Pancreas (tissue), 10 donors: ENCODE data around the gene PGF. TPM values are rescaled to one million over a fixed set of nuclear protein-coding genes. Genes with fewer than 3 reads are reported as not detected.

Experiments
- ATAC-seq, 4 donors: fragments of 200-7000 bp; cut with Tn5 transposase; one replicate each; pipeline versions ENCODE4 v1.8.0 to v1.9.1; 2020; ENCODE audit warnings: mild to moderate bottlenecking in 4 of 4, moderate library complexity in 4 of 4
- DNase-seq, 6 donors: peaks; one replicate each; pipeline ENCODE4 v3.0.0-alpha.2; 2020
- FAIRE-seq: peaks from 2 replicates; lab custom pipeline; 2012; peaks lifted over from hg19 to GRCh38; lab: Jason Lieb, UNC
- H3K27ac ChIP-seq, 4 donors: fragments of 200-600 bp; sonication (generic); 1 replicate in 3 of 4; 2 replicates in 1 of 4; pipeline versions ENCODE4 v1.5.0 to v1.8.0; 2020
- H3K27me3 ChIP-seq, 4 donors: fragments of 200-600 bp; one replicate each; pipeline ENCODE4 v1.8.0; 2021
- H3K36me3 ChIP-seq, 3 donors: fragments of 200-600 bp; sonication (generic) in 1 of 3; one replicate each; pipeline versions ENCODE4 v1.5.0 to v1.8.0; 2020 to 2021
- H3K4me1 ChIP-seq, 3 donors: fragments of 200-600 bp; one replicate each; pipeline ENCODE4 v1.8.0; 2021
- H3K4me3 ChIP-seq, 4 donors: fragments of 200-600 bp; sonication (generic) in 2 of 4; one replicate each; pipeline versions ENCODE4 v1.5.0 to v1.8.0; 2020 to 2021
- H3K9me3 ChIP-seq, 4 donors: fragments of 200-600 bp; one replicate each; pipeline ENCODE4 v1.8.0; 2021
- WGBS, 2 donors: extraction: QIAGEN DNeasy Blood & Tissue Kit; methylation state at CpG; one replicate each; pipeline ENCODE4 v1.1.7; 2013; 5-methylcytosine and 5-hydroxymethylcytosine counted together
- intact Hi-C, 3 donors: fragments of 100-400 bp; cut with DNase I; formaldehyde crosslinking; loops; one replicate each; pipeline versions ENCODE4 v1.11.1 to v1.14.2; 2022
- polyA plus RNA-seq, 2 donors: library from polyadenylated mRNA; stranded (reverse); fragments of 200-250 nt; gene quantifications; one replicate each; pipeline ENCODE4 v1.2.3, GENCODE V29; 2013
- total RNA-seq, 6 donors: library from RNA; stranded (reverse); fragmentation: NEBNext Ultra II Directional in 4 of 6; extraction: Animal tissue kit (Norgen Biotek cat#: 25700) in 4 of 6; gene quantifications; one replicate each; pipeline versions ENCODE4 v1.2.1 to v1.2.4, GENCODE V29; 2021 to 2023
- TF ChIP-seq, protein P1 (sequence below), 4 donors: fragments of 200-600 bp; sonication (generic) in 3 of 4; IDR thresholded peaks; one replicate each; pipeline versions ENCODE4 v1.5.0 to v1.8.0; 2021; ENCODE audit warnings: antibody characterized with exemption in 4 of 4
- donor health status: healthy with polysubstance abuse.
- donor health status: DM: no; HTN: no; CAD: no; lungs with moderate emphysema.
- donor health status: DM: no; HTN: no; CAD: no.
- donor health status: control.
- donor health status: control.
- donor health status: Bipolar disorder and iron deficiency.
- donor health status: DM: yes; HTN: yes; CAD: no.
- donor health status: DM: no; HTN: no; CAD: no.
- donor health status: DM: no; HTN: no; CAD: no.
- donor health status: DM: yes; HTN: yes; CAD: no.

PGF gene
- total and polyA plus RNA-seq, 8 donors, result 0.73 to 4.7 (median 1.6) TPM

- Histone ChIP-seq H3K4me1 (no peaks in the 10 kb centered on the region), H3K27me3 (no peaks in the 10 kb centered on the region), H3K4me3 (no peak overlapping the region), H3K36me3 (no peaks in the 10 kb centered on the region), H3K27ac (no peak overlapping the region), H3K9me3 (no peaks in the 10 kb centered on the region)
- FAIRE-seq (no peak), ATAC-seq (no peak), DNase-seq (no peak)
- TF ChIP-seq, protein P1, sequence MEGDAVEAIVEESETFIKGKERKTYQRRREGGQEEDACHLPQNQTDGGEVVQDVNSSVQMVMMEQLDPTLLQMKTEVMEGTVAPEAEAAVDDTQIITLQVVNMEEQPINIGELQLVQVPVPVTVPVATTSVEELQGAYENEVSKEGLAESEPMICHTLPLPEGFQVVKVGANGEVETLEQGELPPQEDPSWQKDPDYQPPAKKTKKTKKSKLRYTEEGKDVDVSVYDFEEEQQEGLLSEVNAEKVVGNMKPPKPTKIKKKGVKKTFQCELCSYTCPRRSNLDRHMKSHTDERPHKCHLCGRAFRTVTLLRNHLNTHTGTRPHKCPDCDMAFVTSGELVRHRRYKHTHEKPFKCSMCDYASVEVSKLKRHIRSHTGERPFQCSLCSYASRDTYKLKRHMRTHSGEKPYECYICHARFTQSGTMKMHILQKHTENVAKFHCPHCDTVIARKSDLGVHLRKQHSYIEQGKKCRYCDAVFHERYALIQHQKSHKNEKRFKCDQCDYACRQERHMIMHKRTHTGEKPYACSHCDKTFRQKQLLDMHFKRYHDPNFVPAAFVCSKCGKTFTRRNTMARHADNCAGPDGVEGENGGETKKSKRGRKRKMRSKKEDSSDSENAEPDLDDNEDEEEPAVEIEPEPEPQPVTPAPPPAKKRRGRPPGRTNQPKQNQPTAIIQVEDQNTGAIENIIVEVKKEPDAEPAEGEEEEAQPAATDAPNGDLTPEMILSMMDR (IDR thresholded peaks at IDR 0.05), result no peak
- intact Hi-C loops, result no loop called here
- WGBS, 2 donors, result 73 to 76% methylated on average over 11 of the region's 11 CpGs
These were observed 23.1 kb upstream of the PGF start for GRCh38 chr14:74978416-74978947.

GRCh38 chr14:74977901-74978385 is 22.5 kb upstream of the PGF start:
- FAIRE-seq, result no peak
- ATAC-seq, result no peak

DNA sequence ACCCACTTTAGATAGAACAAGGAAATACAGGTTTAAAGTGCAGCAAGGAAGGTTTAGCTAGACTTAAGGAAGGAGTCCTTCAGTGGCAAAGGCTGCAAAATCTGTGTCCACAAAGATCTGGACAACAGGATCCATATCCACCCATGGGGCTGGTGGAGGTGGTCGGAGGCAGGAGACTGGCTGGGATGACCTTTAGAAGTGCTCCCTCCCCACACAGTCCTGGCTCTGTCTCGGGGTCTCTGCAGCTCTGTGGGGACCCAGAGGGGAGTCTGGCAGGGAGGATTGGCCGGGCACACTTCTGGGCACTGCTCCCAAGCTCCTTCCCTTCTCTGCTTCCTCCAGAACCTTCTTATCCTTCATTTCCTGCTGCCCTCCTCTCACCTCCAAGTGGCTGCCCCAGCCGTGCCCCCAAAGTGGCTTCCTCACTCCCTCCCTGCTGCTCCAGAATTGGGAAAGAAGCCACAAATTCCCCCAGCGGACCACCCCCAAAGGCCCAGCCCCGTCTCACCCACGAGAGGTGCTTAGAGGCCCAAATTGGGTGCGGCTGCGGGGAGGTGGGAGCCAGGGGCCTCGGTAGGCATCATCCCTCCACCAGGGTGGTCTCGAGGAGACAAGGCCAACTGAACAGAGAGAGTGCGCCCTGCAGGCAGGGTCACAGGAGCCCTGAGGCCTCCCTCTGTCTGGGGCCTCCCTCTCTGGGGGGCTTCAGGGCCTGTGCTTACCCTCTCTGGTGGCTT is 21.9 kb upstream of the PGF start:
- Histone ChIP-seq H3K27me3 (no peaks in the 10 kb centered on the region), H3K36me3 (no peaks in the 10 kb centered on the region), H3K27ac (no peak overlapping the region), H3K4me3 (no peak overlapping the region), H3K4me1 (no peaks in the 10 kb centered on the region), H3K9me3 (no peaks in the 10 kb centered on the region)
- FAIRE-seq, result no peak
- WGBS, 2 donors, result 73 to 80% methylated on average over 12 of the region's 12 CpGs
- intact Hi-C loops, result no loop called here
- ATAC-seq, result no peak
- TF ChIP-seq, protein P1 (IDR thresholded peaks at IDR 0.05), result no peak
- peak in 1 of 6 donors; percentile 42 for DNase-seq

More at GRCh38 chr14:74977901-74978385, 22.5 kb upstream of the PGF start:
- Histone ChIP-seq H3K27me3 (no peaks in the 10 kb centered on the region), H3K9me3 (no peaks in the 10 kb centered on the region), H3K4me1 (no peaks in the 10 kb centered on the region), H3K27ac (no peak overlapping the region), H3K4me3 (no peak overlapping the region), H3K36me3 (no peaks in the 10 kb centered on the region)
- TF ChIP-seq, protein P1 (IDR thresholded peaks at IDR 0.05), result no peak
- no peak for DNase-seq
- intact Hi-C loops, result no loop called here
- 52 to 55% methylated on average over 6 of the region's 6 CpGs for WGBS, 2 donors

DNA sequence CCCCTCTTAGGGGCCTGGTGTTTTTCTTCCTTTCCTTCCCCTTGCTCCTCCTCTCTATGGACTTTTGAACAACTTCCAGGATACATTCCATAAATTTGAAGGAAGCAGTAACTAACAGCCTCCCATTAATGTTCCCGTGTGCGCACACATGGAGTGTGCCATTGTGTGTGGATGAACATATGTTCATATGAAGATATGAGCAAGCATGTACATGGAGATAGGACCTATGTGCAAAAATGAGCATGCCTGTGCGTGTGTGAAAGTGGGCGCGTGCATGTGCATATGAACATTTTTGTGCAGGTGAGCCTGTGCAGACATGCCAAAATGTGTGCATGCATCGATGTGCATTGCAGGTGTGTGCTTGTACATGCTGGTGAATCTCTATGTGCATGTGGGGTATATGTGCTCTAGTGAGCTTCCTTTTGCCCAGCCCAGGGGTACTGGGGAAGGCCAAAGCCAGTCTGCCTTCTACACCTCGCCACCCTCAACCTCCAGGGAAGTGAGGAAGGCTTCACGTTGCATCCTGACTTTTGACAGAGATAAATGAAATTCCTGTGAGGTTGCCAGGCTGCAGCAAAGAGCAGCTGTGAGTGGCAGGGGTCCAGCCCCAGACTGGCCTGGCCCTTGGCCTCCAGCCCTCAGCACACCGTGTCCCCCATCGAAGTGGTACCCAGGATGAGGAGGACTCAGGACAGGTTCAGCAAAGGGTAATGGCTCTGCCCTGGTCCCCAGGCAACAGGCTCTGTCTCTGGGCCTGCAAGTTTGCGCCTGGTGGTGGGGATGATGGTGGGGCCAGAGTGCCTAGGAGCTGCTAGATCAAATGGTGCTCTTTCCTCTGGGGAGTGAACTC is 21.1 kb upstream of the PGF start:
- Histone ChIP-seq H3K4me3 (no peak overlapping the region), H3K27me3 (no peaks in the 10 kb centered on the region), H3K9me3 (no peaks in the 10 kb centered on the region), H3K27ac (no peak overlapping the region), H3K4me1 (no peaks in the 10 kb centered on the region), H3K36me3 (no peaks in the 10 kb centered on the region)
- DNase-seq (no peak), ATAC-seq (no peak), FAIRE-seq (no peak)
- WGBS, 2 donors, result 72 to 76% methylated on average over 11 of the region's 11 CpGs
- intact Hi-C loops, result no loop called here
- TF ChIP-seq, protein P1 (IDR thresholded peaks at IDR 0.05), result no peak
